DOHH2 (cell line): ENCODE data around the gene MEX3C.

Experiments used
- CTCF ChIP-seq: fragments of 200-600 bp; sonication (generic); IDR thresholded peaks from one replicate; pipeline ENCODE4 v1.5.1; 2014; ENCODE audit warnings: antibody characterized with exemption, mild to moderate bottlenecking, low read depth, low read length; ENCODE audit not compliant: poor library complexity, severe bottlenecking
- EZH2phosphoT487 ChIP-seq: fragments of 200-600 bp; sonication (generic); IDR thresholded peaks from 2 replicates; pipeline ENCODE4 v1.6.1; 2017; ENCODE audit warnings: borderline replicate concordance, mild to moderate bottlenecking, antibody characterized with exemption, low read length, moderate library complexity, mixed read lengths

GRCh38 chr18:51196811-51197660 is 445 bp downstream of the MEX3C start:
- TF ChIP-seq CTCF (no peak), EZH2phosphoT487 (no peak)
